GM12874 (cell line): ENCODE data around the gene KRTAP10-5.
"Not testable (repeated sequence)": the region's sequence is repeated elsewhere in the genome, so short reads cannot be mapped to it uniquely, and the experiment has no call there.

Source experiments
- CTCF ChIP-seq: IDR thresholded peaks from 2 replicates; pipeline ENCODE4 v1.5.1; 2011; ENCODE audit warnings: low read depth, mild to moderate bottlenecking, control low read depth, low read length, moderate library complexity; ENCODE audit not compliant: insufficient read depth

KRTAP10-5 gene

DNA sequence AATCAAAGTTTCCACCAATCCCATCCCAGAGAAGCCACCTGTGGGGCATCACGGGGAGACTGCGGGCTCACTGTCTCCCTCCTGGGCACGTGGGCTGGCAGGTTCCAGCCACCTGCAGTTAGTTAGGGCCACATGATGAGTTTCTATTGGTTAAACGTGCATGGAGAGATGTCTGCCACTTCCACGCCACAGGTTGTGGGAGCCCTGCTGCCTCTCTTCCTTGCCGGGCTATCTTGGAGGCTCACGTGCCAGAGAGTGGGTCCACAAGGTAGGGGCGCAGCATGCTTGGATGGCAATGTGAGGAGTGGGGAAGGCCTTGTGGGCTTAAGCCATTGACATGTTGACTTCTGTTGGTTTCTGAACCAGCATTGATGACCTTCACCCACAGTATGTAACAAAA, 23.5 kb upstream of the KRTAP10-5 start:
- TF ChIP-seq CTCF, result no peak

GRCh38 chr21:44603109-44603875, 22.9 kb upstream of the KRTAP10-5 start:
- no peak for TF ChIP-seq CTCF

- no peak for TF ChIP-seq CTCF
These were observed 22.1 kb upstream of the KRTAP10-5 start for GRCh38 chr21:44602463-44602850.

DNA sequence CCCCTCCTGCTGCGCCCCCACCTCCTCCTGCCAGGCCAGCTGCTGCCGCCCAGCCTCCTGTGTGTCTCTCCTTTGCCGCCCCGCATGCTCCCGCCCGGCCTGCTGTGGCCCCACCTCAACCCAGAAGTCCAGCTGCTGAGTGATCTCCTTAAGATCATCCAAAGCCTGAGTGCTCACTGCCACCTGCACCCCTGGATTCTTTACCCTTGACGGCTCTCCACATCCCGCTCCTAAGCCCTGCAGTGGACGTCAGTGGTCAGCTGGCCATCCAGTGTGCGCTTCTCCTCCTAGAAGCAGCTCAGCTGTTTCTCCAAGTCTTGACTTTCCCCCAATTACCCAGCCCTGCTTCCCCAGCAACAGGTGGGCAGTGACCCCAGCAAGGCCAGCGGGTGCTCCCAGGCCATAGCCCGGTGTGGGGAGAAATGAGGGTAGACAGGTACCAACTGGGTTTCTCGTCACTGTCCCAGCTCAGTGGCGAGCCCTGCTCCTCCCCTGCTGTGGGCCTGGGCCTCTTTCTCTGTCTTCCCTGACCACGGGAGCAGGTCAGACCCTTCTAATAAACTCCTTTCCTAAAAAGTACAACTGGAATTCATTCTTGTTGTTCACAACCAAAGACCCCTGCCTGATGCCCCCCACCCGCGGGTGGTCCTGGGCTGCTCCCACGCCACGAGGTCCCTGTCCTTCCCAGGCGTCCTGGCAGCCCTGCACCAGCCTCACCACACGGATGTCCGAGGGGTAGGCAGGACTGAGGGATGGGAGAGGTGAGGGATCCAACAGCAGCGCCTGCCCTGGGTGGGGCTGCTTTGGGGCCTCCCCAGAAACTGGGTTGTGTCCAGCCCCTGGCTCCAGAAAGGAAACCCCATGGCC, 21.4 kb upstream of the KRTAP10-5 start:
- no peak for TF ChIP-seq CTCF

DNA sequence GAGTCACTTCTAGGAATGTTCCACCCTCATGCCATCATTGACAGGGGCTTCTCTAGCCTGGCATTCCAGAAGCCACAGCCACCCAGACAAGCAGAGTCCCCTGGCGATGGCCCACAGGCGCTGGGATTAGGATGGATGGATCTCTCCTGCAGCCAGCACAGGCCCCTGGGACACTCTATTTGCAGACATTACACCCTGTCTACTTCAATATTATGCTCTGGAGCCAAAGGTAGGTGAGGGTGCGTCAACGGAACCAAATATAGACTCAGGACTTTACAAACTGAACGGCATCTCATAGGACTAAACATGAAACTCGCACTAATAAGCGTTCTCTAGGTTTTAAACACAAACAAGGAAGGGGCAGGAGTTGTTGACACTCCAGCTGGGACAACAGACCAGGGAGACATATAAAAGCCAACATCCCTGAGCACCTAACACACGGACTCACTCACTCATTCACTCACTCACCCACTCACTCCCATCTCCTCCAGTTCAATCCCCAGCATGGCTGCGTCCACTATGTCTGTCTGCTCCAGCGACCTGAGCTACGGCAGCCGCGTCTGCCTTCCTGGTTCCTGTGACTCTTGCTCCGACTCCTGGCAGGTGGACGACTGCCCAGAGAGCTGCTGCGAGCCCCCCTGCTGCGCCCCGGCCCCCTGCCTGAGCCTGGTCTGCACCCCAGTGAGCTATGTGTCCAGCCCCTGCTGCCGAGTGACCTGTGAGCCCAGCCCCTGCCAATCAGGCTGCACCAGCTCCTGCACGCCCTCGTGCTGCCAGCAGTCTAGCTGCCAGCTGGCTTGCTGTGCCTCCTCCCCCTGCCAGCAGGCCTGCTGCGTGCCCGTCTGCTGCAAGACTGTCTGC, 19.9 kb upstream of the KRTAP10-5 start, which contains the start of gene KRTAP10-7:
KRTAP10-7 (plus strand) TSS at position 480 of the 861 bp plus-strand sequence; CDS start at position 505, 25 bp downstream.
- not testable (repeated sequence) for TF ChIP-seq CTCF

GRCh38 chr21:44599264-44600029, 19.0 kb upstream of the KRTAP10-5 start:
- no peak for TF ChIP-seq CTCF
